H1 (cell line): ENCODE measurements around the gene C1QTNF1. TPM values are rescaled to one million over a fixed set of nuclear protein-coding genes. Genes with fewer than 3 reads are reported as not detected.

Experiments
- CTCF ChIA-PET: fragments of 300-600 bp; sonication (Branson Sonifier 250); formaldehyde crosslinking; loops from one replicate; lab custom pipeline; 2021; ENCODE audit not compliant: partially characterized antibody; lab: Charles Lee
- POLR2A ChIA-PET: fragments of 300-600 bp; sonication (Branson Sonifier 250); formaldehyde crosslinking; loops from one replicate; lab custom pipeline; 2021; ENCODE audit warnings: inconsistent platforms; ENCODE audit not compliant: partially characterized antibody; lab: Charles Lee
- DNase-seq, 2 experiments: peaks; one replicate each; pipeline versions ENCODE4 v3.0.0 to v3.0.0-alpha.2; 2010 to 2022; ENCODE audit warnings: low spot score in 2 of 2, low read depth in 1 of 2, mixed read lengths in 1 of 2
- FAIRE-seq: peaks from 2 replicates; lab custom pipeline; 2011; peaks lifted over from hg19 to GRCh38; lab: Jason Lieb, UNC
- H2AFZ ChIP-seq: 2 replicates; pipeline ENCODE4 v1.8.1; 2012; ENCODE audit warnings: low read length, inconsistent platforms
- H2AK5ac ChIP-seq: 2 replicates; pipeline ENCODE4 v1.6.1; 2013; ENCODE audit warnings: low read depth, low read length
- H2BK120ac ChIP-seq: replicated peaks from 2 replicates; pipeline ENCODE3; 2013; ENCODE audit warnings: low read depth, low read length, inconsistent platforms
- H2BK12ac ChIP-seq: 2 replicates; pipeline ENCODE4 v1.6.1; 2013; ENCODE audit warnings: low read depth, low read length
- H2BK15ac ChIP-seq: 2 replicates; pipeline ENCODE4 v1.6.1; 2013; ENCODE audit warnings: low read length
- H2BK20ac ChIP-seq: 2 replicates; pipeline ENCODE4 v1.6.1; 2013; ENCODE audit warnings: low read length
- H2BK5ac ChIP-seq: 2 replicates; pipeline ENCODE4 v1.6.1; 2013; ENCODE audit warnings: low read depth, low read length
- H3K14ac ChIP-seq: 2 replicates; pipeline ENCODE4 v1.6.1; 2013; ENCODE audit warnings: inconsistent platforms; ENCODE audit not compliant: insufficient read length
- H3K18ac ChIP-seq: 2 replicates; pipeline ENCODE4 v1.6.1; 2013; ENCODE audit warnings: low read length; ENCODE audit errors: extremely low read depth
- H3K23ac ChIP-seq: 2 replicates; pipeline ENCODE4 v1.6.1; 2013; ENCODE audit warnings: inconsistent platforms; ENCODE audit not compliant: insufficient read length
- H3K23me2 ChIP-seq: 2 replicates; pipeline ENCODE4 v1.6.1; 2013; ENCODE audit warnings: low read depth, low read length
- H3K27ac ChIP-seq: 2 replicates; pipeline ENCODE4 v1.6.1; 2011; ENCODE audit warnings: low read depth, low read length, inconsistent platforms
- H3K27me3 ChIP-seq, 4 experiments: replicated peaks in 1 of 4; 1 replicate in 1 of 4; 2 replicates in 3 of 4; pipeline versions ENCODE4 v1.6.1 to v1.8.1; 2011 to 2013; ENCODE audit warnings: low read length in 3 of 4, mild to moderate bottlenecking in 3 of 4, inconsistent platforms in 2 of 4, mixed read lengths in 2 of 4, moderate library complexity in 1 of 4; ENCODE audit not compliant: control insufficient read depth in 3 of 4, insufficient read depth in 3 of 4; ENCODE audit errors: extremely low read depth in 1 of 4
- H3K36me3 ChIP-seq, 4 experiments: 2 replicates each; pipeline versions ENCODE4 v1.6.1 to v1.8.1; 2011 to 2013; ENCODE audit warnings: mild to moderate bottlenecking in 4 of 4, low read length in 3 of 4, moderate library complexity in 2 of 4, control low read depth in 1 of 4, inconsistent platforms in 1 of 4; ENCODE audit not compliant: insufficient read depth in 4 of 4, control insufficient read depth in 2 of 4
- H3K4ac ChIP-seq: replicated peaks from 2 replicates; pipeline ENCODE3; 2013; ENCODE audit warnings: low read length, low read depth, mixed read lengths, inconsistent platforms; ENCODE audit not compliant: insufficient read length
- H3K4me1 ChIP-seq, 4 experiments: replicated peaks in 1 of 4; 1 replicate in 1 of 4; 2 replicates in 3 of 4; pipeline versions ENCODE4 v1.6.1 to v1.8.1; 2011 to 2013; ENCODE audit warnings: low read length in 3 of 4, inconsistent platforms in 2 of 4, mixed read lengths in 1 of 4; ENCODE audit not compliant: insufficient read depth in 4 of 4, control insufficient read depth in 3 of 4
- H3K4me2 ChIP-seq, 2 experiments: 2 replicates each; pipeline versions ENCODE4 v1.6.1 to v1.8.1; 2011 to 2013; ENCODE audit warnings: low read depth in 2 of 2, low read length in 2 of 2, control low read depth in 1 of 2, inconsistent platforms in 1 of 2, mild to moderate bottlenecking in 1 of 2; ENCODE audit not compliant: insufficient read depth in 1 of 2
- H3K4me3 ChIP-seq, 4 experiments: fragments of 200-600, 300-600 bp in 1 of 4; sonication (generic), shearing (Covaris generic), sonication (Bioruptor Twin) in 1 of 4; 2 replicates each; pipeline versions ENCODE4 v1.5.1 to v1.8.1; 2011 to 2016; ENCODE audit warnings: low read length in 4 of 4, low read depth in 3 of 4, control low read depth in 2 of 4, inconsistent platforms in 2 of 4, mild to moderate bottlenecking in 2 of 4, mixed read lengths in 1 of 4, moderate library complexity in 1 of 4; ENCODE audit not compliant: insufficient read depth in 2 of 4; ENCODE audit errors: extremely low read depth in 1 of 4
- H3K56ac ChIP-seq: replicated peaks from 2 replicates; pipeline ENCODE3; 2013; ENCODE audit warnings: low read depth, mild to moderate bottlenecking, mixed read lengths, low read length, inconsistent platforms; ENCODE audit not compliant: insufficient read length
- H3K79me1 ChIP-seq: 2 replicates; pipeline ENCODE4 v1.6.1; 2013; ENCODE audit warnings: low read depth, low read length, control low read depth
- H3K79me2 ChIP-seq, 2 experiments: 2 replicates each; pipeline versions ENCODE4 v1.6.1 to v1.8.1; 2012 to 2013; ENCODE audit warnings: low read length in 2 of 2, mild to moderate bottlenecking in 2 of 2, inconsistent platforms in 1 of 2; ENCODE audit not compliant: insufficient read depth in 2 of 2, control insufficient read depth in 1 of 2
- H3K9ac ChIP-seq, 4 experiments: replicated peaks in 1 of 4; 1 replicate in 1 of 4; 2 replicates in 3 of 4; pipeline versions ENCODE4 v1.6.1 to v1.8.1; 2011 to 2013; ENCODE audit warnings: low read depth in 3 of 4, low read length in 3 of 4, control low read depth in 2 of 4, mild to moderate bottlenecking in 2 of 4, moderate library complexity in 2 of 4, inconsistent platforms in 1 of 4; ENCODE audit errors: extremely low read depth in 1 of 4
- H3K9me3 ChIP-seq, 2 experiments: 2 replicates each; pipeline versions ENCODE4 v1.6.1 to v1.8.1; 2012 to 2013; ENCODE audit warnings: mild to moderate bottlenecking in 2 of 2, moderate library complexity in 2 of 2, control low read depth in 1 of 2, inconsistent platforms in 1 of 2, low read depth in 1 of 2, low read length in 1 of 2, mixed read lengths in 1 of 2; ENCODE audit not compliant: insufficient read depth in 2 of 2
- H4K20me1 ChIP-seq, 2 experiments: replicated peaks in 1 of 2; 2 replicates each; pipeline versions ENCODE3 to v1.8.1; 2011 to 2013; ENCODE audit warnings: inconsistent platforms in 2 of 2, low read length in 2 of 2, mild to moderate bottlenecking in 1 of 2; ENCODE audit not compliant: insufficient read depth in 2 of 2, control insufficient read depth in 1 of 2
- H4K5ac ChIP-seq: 2 replicates; pipeline ENCODE4 v1.6.1; 2013; ENCODE audit warnings: low read length, low read depth, mixed read lengths, inconsistent platforms; ENCODE audit not compliant: insufficient read length
- H4K8ac ChIP-seq: 2 replicates; pipeline ENCODE4 v1.8.0; 2013; ENCODE audit warnings: mild to moderate bottlenecking, moderate library complexity, low read length, inconsistent platforms; ENCODE audit not compliant: insufficient read depth; ENCODE audit errors: extremely low read depth
- H4K91ac ChIP-seq: replicated peaks from 2 replicates; pipeline ENCODE3; 2013; ENCODE audit warnings: low read length, mixed read lengths, inconsistent platforms; ENCODE audit not compliant: insufficient read length
- RAD21 ChIP-seq, 2 experiments: IDR thresholded peaks in 1 of 2; conservative IDR thresholded peaks in 1 of 2; 2 replicates each; pipeline ENCODE4 v1.6.1; 2011; ENCODE audit warnings: low read depth in 2 of 2, low read length in 2 of 2, improper control_type of control experiment in 1 of 2, inconsistent platforms in 1 of 2, mild to moderate bottlenecking in 1 of 2, moderate library complexity in 1 of 2
- SUZ12 ChIP-seq: fragments of 200-600 bp; sonication (generic); IDR thresholded peaks from 2 replicates; pipeline ENCODE4 v1.6.1; 2012; ENCODE audit warnings: mild to moderate bottlenecking, inconsistent platforms, low read length, moderate library complexity, mixed read lengths
- WGBS, 2 experiments: shearing (Covaris generic) in 1 of 2; methylation state at CpG; one replicate each; pipeline versions ENCODE4 v1.1.6 to v1.1.7; 2013 to 2015; ENCODE audit warnings: low lambda C conversion rate in 2 of 2, mixed read lengths in 2 of 2, inconsistent platforms in 1 of 2, low coverage in 1 of 2, missing lambda C conversion rate in 1 of 2; ENCODE audit not compliant: insufficient replicate concordance in 2 of 2, insufficient coverage in 1 of 2, insufficient read length in 1 of 2; ENCODE audit errors: extremely low coverage in 1 of 2, missing lambda C conversion rate in 1 of 2; 5-methylcytosine and 5-hydroxymethylcytosine counted together
- polyA plus RNA-seq, 7 experiments: library from polyadenylated mRNA; depleted of rRNA in 3 of 7; stranded (reverse) in 5 of 7; unstranded in 2 of 7; fragments of >200 nt in 5 of 7; fragments of 200-250 nt in 2 of 7; gene quantifications; 1 replicate in 5 of 7; 2 replicates in 1 of 7; 4 replicates in 1 of 7; pipeline versions ENCODE4 v1.2.1 to v1.2.3, GENCODE V29; 2011 to 2013; ENCODE audit warnings: missing spikeins in 2 of 7, mixed read lengths in 2 of 7
- total RNA-seq: library from RNA; stranded (reverse); fragmentation: NEBNext Ultra II Directional; extraction: Animal tissue kit (Norgen Biotek cat#: 25700); gene quantifications from 2 replicates; pipeline ENCODE4 v1.2.1, GENCODE V29; 2021
- TF ChIP-seq, protein P1 (sequence below): IDR thresholded peaks from 2 replicates; pipeline ENCODE4 v1.6.1; 2011; ENCODE audit warnings: low read depth, mild to moderate bottlenecking, low read length; ENCODE audit not compliant: insufficient read depth
- TF ChIP-seq, protein P2 (sequence below), 3 experiments: IDR thresholded peaks; 1 replicate in 2 of 3; 2 replicates in 1 of 3; pipeline versions ENCODE4 v1.5.1 to v1.6.1; 2011; ENCODE audit warnings: low read length in 3 of 3, mild to moderate bottlenecking in 3 of 3, inconsistent platforms in 2 of 3, low read depth in 1 of 3, moderate library complexity in 1 of 3; ENCODE audit not compliant: insufficient read depth in 1 of 3; ENCODE audit errors: control extremely low read depth in 1 of 3
- TF ChIP-seq, protein P3 (sequence below): IDR thresholded peaks from 2 replicates; pipeline ENCODE4 v1.6.1; 2012; ENCODE audit warnings: inconsistent platforms

The C1QTNF1 gene
- total and polyA plus RNA-seq, 2 of the 8 experiments (the other 6 are each of a cell fraction or from before 2014, with no cell fraction given), result 1.5 to 2.5 TPM

DNA sequence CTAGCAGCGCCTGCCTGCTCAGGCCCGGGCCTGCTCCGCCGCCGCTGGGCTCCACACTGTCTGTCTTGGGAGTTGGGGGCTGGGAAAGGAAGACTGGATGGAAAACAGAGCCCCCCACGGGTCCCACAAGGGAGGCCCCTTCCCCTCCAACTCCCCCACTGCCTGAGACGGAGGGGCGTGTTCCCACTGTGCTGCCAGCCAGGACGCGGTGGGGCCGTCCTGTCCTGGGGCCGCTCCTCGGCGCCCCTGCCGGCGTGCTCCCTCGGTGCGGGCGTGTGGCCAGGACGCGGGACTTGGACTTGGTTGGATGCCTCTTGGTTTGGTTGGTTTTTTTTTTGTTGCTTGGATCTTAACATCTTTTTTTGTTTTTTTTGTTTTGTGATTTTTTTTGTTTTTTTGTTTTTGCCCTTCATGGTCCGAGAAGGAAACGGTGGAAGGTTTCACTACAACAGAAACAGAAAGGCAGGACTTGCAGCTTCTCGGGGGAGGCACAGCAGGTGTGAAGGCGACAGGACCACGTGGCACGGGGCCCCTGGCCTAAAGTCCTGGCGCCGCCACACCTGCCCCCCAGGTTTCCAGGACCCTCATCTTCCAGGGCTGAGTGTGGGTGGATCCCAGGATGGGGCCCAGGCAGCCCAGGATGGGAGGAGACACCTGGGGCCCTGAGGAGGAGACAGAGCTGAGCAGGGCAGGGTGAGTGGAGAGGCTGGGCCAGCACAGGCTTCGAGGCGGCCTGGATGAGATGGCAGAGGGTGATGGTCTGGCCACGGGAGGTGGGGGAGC is 66.7 kb downstream of the C1QTNF1 start:
- H4K91ac ChIP-seq, result no peak overlapping the region
- 87% methylated on average over 31 of the region's 32 CpGs; no CpG with 5 or more reads in 1 of the 2 experiments for WGBS, 2 experiments
- peaks cover 3 to 8% of the 10 kb centered on the region in 2 experiments for H4K20me1 ChIP-seq
- H3K23me2 ChIP-seq, result no peaks in the 10 kb centered on the region
- no peak overlapping the region for H2AFZ ChIP-seq
- H4K5ac ChIP-seq, result no peak overlapping the region
- H2BK5ac ChIP-seq, result no peak overlapping the region
- H3K79me1 ChIP-seq, result no peaks in the 10 kb centered on the region
- H2BK15ac ChIP-seq, result no peak overlapping the region
- no peak overlapping the region for H3K4me3 ChIP-seq
- H3K27me3 ChIP-seq, result no peaks in the 10 kb centered on the region
- H2BK20ac ChIP-seq, result no peak overlapping the region
- TF ChIP-seq SUZ12 (no peak), RAD21 (IDR thresholded peaks at IDR 0.05 in 1 of 2, conservative IDR thresholded peaks at IDR 0.05 in 1 of 2; ENCODE audit: low read depth in 2 of 2, low read length in 2 of 2) (0 out of 4 replicates have a peak, but pooled peaks of 1 of the 2 experiments have one; percentile 4)
- TF ChIP-seq, protein P1, sequence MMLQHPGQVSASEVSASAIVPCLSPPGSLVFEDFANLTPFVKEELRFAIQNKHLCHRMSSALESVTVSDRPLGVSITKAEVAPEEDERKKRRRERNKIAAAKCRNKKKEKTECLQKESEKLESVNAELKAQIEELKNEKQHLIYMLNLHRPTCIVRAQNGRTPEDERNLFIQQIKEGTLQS, result no peak
- TF ChIP-seq, protein P2, sequence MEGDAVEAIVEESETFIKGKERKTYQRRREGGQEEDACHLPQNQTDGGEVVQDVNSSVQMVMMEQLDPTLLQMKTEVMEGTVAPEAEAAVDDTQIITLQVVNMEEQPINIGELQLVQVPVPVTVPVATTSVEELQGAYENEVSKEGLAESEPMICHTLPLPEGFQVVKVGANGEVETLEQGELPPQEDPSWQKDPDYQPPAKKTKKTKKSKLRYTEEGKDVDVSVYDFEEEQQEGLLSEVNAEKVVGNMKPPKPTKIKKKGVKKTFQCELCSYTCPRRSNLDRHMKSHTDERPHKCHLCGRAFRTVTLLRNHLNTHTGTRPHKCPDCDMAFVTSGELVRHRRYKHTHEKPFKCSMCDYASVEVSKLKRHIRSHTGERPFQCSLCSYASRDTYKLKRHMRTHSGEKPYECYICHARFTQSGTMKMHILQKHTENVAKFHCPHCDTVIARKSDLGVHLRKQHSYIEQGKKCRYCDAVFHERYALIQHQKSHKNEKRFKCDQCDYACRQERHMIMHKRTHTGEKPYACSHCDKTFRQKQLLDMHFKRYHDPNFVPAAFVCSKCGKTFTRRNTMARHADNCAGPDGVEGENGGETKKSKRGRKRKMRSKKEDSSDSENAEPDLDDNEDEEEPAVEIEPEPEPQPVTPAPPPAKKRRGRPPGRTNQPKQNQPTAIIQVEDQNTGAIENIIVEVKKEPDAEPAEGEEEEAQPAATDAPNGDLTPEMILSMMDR (IDR thresholded peaks at IDR 0.05; ENCODE audit: control extremely low read depth in 1 of 3, insufficient read depth in 1 of 3, low read depth in 1 of 3, low read length in 3 of 3), result peak; percentile 13 to 47 (median 22); a peak in 3 of 4 replicates
- TF ChIP-seq, protein P3, sequence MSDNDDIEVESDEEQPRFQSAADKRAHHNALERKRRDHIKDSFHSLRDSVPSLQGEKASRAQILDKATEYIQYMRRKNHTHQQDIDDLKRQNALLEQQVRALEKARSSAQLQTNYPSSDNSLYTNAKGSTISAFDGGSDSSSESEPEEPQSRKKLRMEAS, result 0 out of 2 replicates have a peak, but pooled peaks have one; percentile 14
- TF ChIP-seq, all 59 proteins: peak for 3
- DNase-seq (no peak), FAIRE-seq (no peak)
- ChIA-PET POLR2A (interaction anchor here (0.8 kb wide), 2 partner anchors 17 to 24 kb away, joined by 3 to 4 read pairs; no protein-coding TSS in a partner anchor), CTCF (interaction anchor here (0.7 to 11.5 kb wide), 10 partner anchors 8 to 310 kb away, joined by 3 to 291 read pairs (median 6); no protein-coding TSS in a partner anchor)
- Histone ChIP-seq H3K4me2 (no peak overlapping the region), H3K4me1 (no peaks in the 10 kb centered on the region), H2AK5ac (no peak overlapping the region), H3K4ac (no peak overlapping the region), H2BK120ac (no peak overlapping the region), H3K18ac (no peak overlapping the region), H3K79me2 (no peaks in the 10 kb centered on the region), H3K14ac (no peak overlapping the region), H2BK12ac (no peak overlapping the region), H4K8ac (no peak overlapping the region), H3K9ac (no peak overlapping the region), H3K36me3 (peaks cover 0 to 2% (median 0%) of the 10 kb centered on the region in 4 experiments; a peak in 3 of 8 replicates), H3K23ac (no peak overlapping the region), H3K27ac (no peak overlapping the region), H3K9me3 (no peaks in the 10 kb centered on the region), H3K56ac (no peak overlapping the region)
